Measurements from ENCODE around the gene GMEB1.
"Not testable (repeated sequence)": the region's sequence is repeated elsewhere in the genome, so short reads cannot be mapped to it uniquely, and the experiment has no call there.

GMEB1 gene

GRCh38 chr1:28750771-28751294 is 82.2 kb downstream of the GMEB1 start:
- DNase-seq (ENCODE audit: low spot score) = not testable (repeated sequence)

- no peak for DNase-seq (ENCODE audit: low spot score)
These were observed 82.9 kb downstream of the GMEB1 start for GRCh38 chr1:28751315-28752060.

- no peak for DNase-seq (ENCODE audit: low spot score)
These were observed 87.1 kb downstream of the GMEB1 start for GRCh38 chr1:28755701-28756100.

GRCh38 chr1:28756846-28757245 is 88.3 kb downstream of the GMEB1 start:
- DNase-seq (ENCODE audit: low spot score) = no peak

- DNase-seq (ENCODE audit: low spot score) = no peak
These were observed 89.8 kb downstream of the GMEB1 start for GRCh38 chr1:28758420-28758819.

GRCh38 chr1:28759257-28759656 is 90.7 kb downstream of the GMEB1 start:
- DNase-seq (ENCODE audit: low spot score) = no peak

- DNase-seq (ENCODE audit: low spot score) = no peak
These were observed 92.6 kb downstream of the GMEB1 start for GRCh38 chr1:28761189-28761588.

GRCh38 chr1:28766532-28767183 is 98.1 kb downstream of the GMEB1 start:
- no peak for DNase-seq (ENCODE audit: low spot score)

All from LoVo (cell line).